ENCODE data around the gene ADAM12. TPM values are rescaled to one million over a fixed set of nuclear protein-coding genes. Genes with fewer than 3 reads are reported as not detected.

The ADAM12 gene
- total and polyA plus RNA-seq, 10 of the 15 experiments (the other 5 are each of a cell fraction or from before 2014, with no cell fraction given) = under 0.01 to 0.62 (median 0.04) TPM; not detected in 5

- 49% methylated on average over 7 of the region's 7 CpGs for WGBS (ENCODE audit: insufficient coverage, insufficient replicate concordance, low lambda C conversion rate, missing lambda C conversion rate)
- H4K20me1 ChIP-seq (ENCODE audit: control insufficient read depth, insufficient read depth) = no peaks in the 10 kb centered on the region
- no peak overlapping the region for H3K4me3 ChIP-seq
- POLR2A ChIA-PET = no interaction called here
- H2AFZ ChIP-seq (ENCODE audit: control insufficient read depth, low read depth, low read length) = no peak overlapping the region
- DNase-seq (ENCODE audit: low read depth, low spot score) (no peak), FAIRE-seq (no peak), ATAC-seq (no peak)
- no TSS peak for BruUV-seq (replicated peaks)
- H3K27ac ChIP-seq (ENCODE audit: control insufficient read depth, insufficient read depth) = no peak overlapping the region
- H3K4me2 ChIP-seq (ENCODE audit: control insufficient read depth, insufficient read depth) = no peak overlapping the region
- intact Hi-C loops (cut with micrococcal nuclease; ENCODE audit: unreplicated experiment) = no loop called here
- no peak overlapping the region for H3K9ac ChIP-seq (ENCODE audit: control insufficient read depth, insufficient read depth, low read length)
- in situ Hi-C loops (cut with MboI) = no loop called here
- no peaks in the 10 kb centered on the region for H3K9me3 ChIP-seq (replicated peaks; ENCODE audit: control insufficient read depth, insufficient read depth, low read length)
- no peaks in the 10 kb centered on the region for H3K27me3 ChIP-seq (replicated peaks in 1 of 2; ENCODE audit: control insufficient read depth in 2 of 2, insufficient read depth in 2 of 2, low read length in 1 of 2)
- RAD21 ChIA-PET (ENCODE audit: unreplicated experiment) = no interaction called here
- TF ChIP-seq, protein P1, sequence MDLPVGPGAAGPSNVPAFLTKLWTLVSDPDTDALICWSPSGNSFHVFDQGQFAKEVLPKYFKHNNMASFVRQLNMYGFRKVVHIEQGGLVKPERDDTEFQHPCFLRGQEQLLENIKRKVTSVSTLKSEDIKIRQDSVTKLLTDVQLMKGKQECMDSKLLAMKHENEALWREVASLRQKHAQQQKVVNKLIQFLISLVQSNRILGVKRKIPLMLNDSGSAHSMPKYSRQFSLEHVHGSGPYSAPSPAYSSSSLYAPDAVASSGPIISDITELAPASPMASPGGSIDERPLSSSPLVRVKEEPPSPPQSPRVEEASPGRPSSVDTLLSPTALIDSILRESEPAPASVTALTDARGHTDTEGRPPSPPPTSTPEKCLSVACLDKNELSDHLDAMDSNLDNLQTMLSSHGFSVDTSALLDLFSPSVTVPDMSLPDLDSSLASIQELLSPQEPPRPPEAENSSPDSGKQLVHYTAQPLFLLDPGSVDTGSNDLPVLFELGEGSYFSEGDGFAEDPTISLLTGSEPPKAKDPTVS (IDR thresholded peaks at IDR 0.05; ENCODE audit: low read depth, low read length) = no peak
- H3K79me2 ChIP-seq (ENCODE audit: control insufficient read depth, insufficient read depth, low read length) = no peaks in the 10 kb centered on the region
- H3K4me1 ChIP-seq (ENCODE audit: control insufficient read depth, insufficient read depth, low read length) = no peaks in the 10 kb centered on the region
- CTCF ChIA-PET = interaction anchor here (0.9 kb wide), 1 partner anchor 30 kb away, joined by 3 read pairs; no protein-coding TSS in a partner anchor
- SMC1A ChIA-PET (ENCODE audit: uncharacterized antibody, unreplicated experiment) = no interaction called here
- H3K36me3 ChIP-seq (ENCODE audit: control insufficient read depth in 2 of 2, insufficient read depth in 2 of 2, low read length in 1 of 2) = no peaks in the 10 kb centered on the region
Observed at GRCh38 chr10:126166797-126167196, 221.5 kb downstream of the ADAM12 start.

- no peak overlapping the region for H2AFZ ChIP-seq (ENCODE audit: control insufficient read depth, low read depth, low read length)
- no peak overlapping the region for H3K4me3 ChIP-seq
- ChIA-PET SMC1A (ENCODE audit: uncharacterized antibody, unreplicated experiment) (no interaction called here), RAD21 (ENCODE audit: unreplicated experiment) (no interaction called here), CTCF (interaction anchor here (0.9 kb wide), 1 partner anchor 29 kb away, joined by 3 read pairs; no protein-coding TSS in a partner anchor), POLR2A (no interaction called here)
- no peaks in the 10 kb centered on the region for H3K36me3 ChIP-seq (ENCODE audit: control insufficient read depth in 2 of 2, insufficient read depth in 2 of 2, low read length in 1 of 2)
- no peaks in the 10 kb centered on the region for H3K4me1 ChIP-seq (ENCODE audit: control insufficient read depth, insufficient read depth, low read length)
- H3K79me2 ChIP-seq (ENCODE audit: control insufficient read depth, insufficient read depth, low read length) = no peaks in the 10 kb centered on the region
- H4K20me1 ChIP-seq (ENCODE audit: control insufficient read depth, insufficient read depth) = no peaks in the 10 kb centered on the region
- H3K27ac ChIP-seq (ENCODE audit: control insufficient read depth, insufficient read depth) = no peak overlapping the region
- no peak overlapping the region for H3K4me2 ChIP-seq (ENCODE audit: control insufficient read depth, insufficient read depth)
- intact Hi-C loops (cut with micrococcal nuclease; ENCODE audit: unreplicated experiment) (no loop called here), in situ Hi-C loops (cut with MboI) (no loop called here)
- WGBS (ENCODE audit: insufficient coverage, insufficient replicate concordance, low lambda C conversion rate, missing lambda C conversion rate) = 49% methylated on average over 2 of the region's 2 CpGs
- no peaks in the 10 kb centered on the region for H3K9me3 ChIP-seq (replicated peaks; ENCODE audit: control insufficient read depth, insufficient read depth, low read length)
- no peak for FAIRE-seq
- ATAC-seq = no peak
- DNase-seq (ENCODE audit: low read depth, low spot score) = no peak
- no TSS peak for BruUV-seq (replicated peaks)
- no peak overlapping the region for H3K9ac ChIP-seq (ENCODE audit: control insufficient read depth, insufficient read depth, low read length)
- no peaks in the 10 kb centered on the region for H3K27me3 ChIP-seq (replicated peaks in 1 of 2; ENCODE audit: control insufficient read depth in 2 of 2, insufficient read depth in 2 of 2, low read length in 1 of 2)
- no peak for TF ChIP-seq CBX3 (IDR thresholded peaks at IDR 0.05; ENCODE audit: borderline replicate concordance, low read depth)
- no peak for TF ChIP-seq BRCA1 (IDR thresholded peaks at IDR 0.05; ENCODE audit: low read depth, low read length)
- no peak for TF ChIP-seq CBX5 (IDR thresholded peaks at IDR 0.05; ENCODE audit: low read depth)
- TF ChIP-seq MXI1 (IDR thresholded peaks at IDR 0.05; ENCODE audit: low read depth, low read length) = no peak
- TF ChIP-seq ZBED1 (IDR thresholded peaks at IDR 0.05; ENCODE audit: borderline replicate concordance) = no peak
- TF ChIP-seq BCL3 (IDR thresholded peaks at IDR 0.05; ENCODE audit: borderline replicate concordance, insufficient read depth, low read depth, low read length, poor library complexity, severe bottlenecking) = no peak
- TF ChIP-seq POLR2AphosphoS5 (IDR thresholded peaks at IDR 0.05; ENCODE audit: low read length) = no peak
- TF ChIP-seq CEBPB (IDR thresholded peaks at IDR 0.05; ENCODE audit: borderline replicate concordance in 1 of 2, low read depth in 2 of 2, low read length in 2 of 2) = no peak
- TF ChIP-seq BCL11A (IDR thresholded peaks at IDR 0.05; ENCODE audit: low read depth, low read length) = no peak
- TF ChIP-seq NFYB (IDR thresholded peaks at IDR 0.05; ENCODE audit: insufficient read depth, low read depth, low read length) = no peak
- TF ChIP-seq FOXM1 (IDR thresholded peaks at IDR 0.05; ENCODE audit: low read depth, low read length) = no peak
- TF ChIP-seq EED (IDR thresholded peaks at IDR 0.05; ENCODE audit: low read depth) = no peak
- TF ChIP-seq NR2C1 (IDR thresholded peaks at IDR 0.05) = no peak
- TF ChIP-seq SRF (IDR thresholded peaks at IDR 0.05; ENCODE audit: low read depth in 2 of 2, low read length in 2 of 2) = no peak
- no peak for TF ChIP-seq PKNOX1 (IDR thresholded peaks at IDR 0.05)
Observed at GRCh38 chr10:126165874-126166273, 222.4 kb downstream of the ADAM12 start.

Data from GM12878 (cell line).